OCI-LY7 (cell line): ENCODE measurements around the gene FBF1. TPM values are rescaled to one million over a fixed set of nuclear protein-coding genes. Genes with fewer than 3 reads are reported as not detected.

Experiments used
- BruUV-seq: library from RNA; stranded (reverse); fragments of 400-500 nt; replicated peaks from 2 replicates; lab custom pipeline; 2021; lab: Mats Ljungman, UMichigan
- CTCF ChIA-PET: fragments of 300-600 bp; sonication (Branson Sonifier 250); formaldehyde crosslinking; loops from one replicate; lab custom pipeline; 2022; ENCODE audit warnings: antibody characterized with exemption; ENCODE audit not compliant: unreplicated experiment; lab: Charles Lee
- POLR2A ChIA-PET: fragments of 300-600 bp; sonication (Branson Sonifier 250); formaldehyde crosslinking; loops from one replicate; lab custom pipeline; 2022; ENCODE audit warnings: antibody characterized with exemption; lab: Charles Lee
- DNase-seq: peaks from one replicate; pipeline ENCODE4 v3.0.0-alpha.2; 2015; ENCODE audit warnings: low spot score
- H2AFZ ChIP-seq: fragments of 200-600 bp; sonication (generic), shearing (Covaris generic); 2 replicates; pipeline ENCODE4 v1.6.1; 2014; ENCODE audit warnings: mild to moderate bottlenecking, antibody characterized with exemption, low read length, moderate library complexity
- H3K27ac ChIP-seq: fragments of 200-600 bp; sonication (generic); 2 replicates; pipeline ENCODE4 v1.5.1; 2014; ENCODE audit warnings: mixed run types, low read depth, mild to moderate bottlenecking, moderate library complexity, low read length, inconsistent platforms; ENCODE audit not compliant: poor library complexity, severe bottlenecking
- H3K36me3 ChIP-seq: fragments of 200-600 bp; sonication (generic); 2 replicates; pipeline ENCODE4 v1.6.1; 2014; ENCODE audit warnings: mild to moderate bottlenecking, antibody characterized with exemption, low read length, moderate library complexity, mixed read lengths; ENCODE audit not compliant: insufficient read depth
- H3K4me1 ChIP-seq: fragments of 200-600 bp; sonication (generic); 2 replicates; pipeline ENCODE4 v1.5.1; 2014; ENCODE audit warnings: mild to moderate bottlenecking, low read length; ENCODE audit not compliant: insufficient read depth, poor library complexity, severe bottlenecking
- H3K4me2 ChIP-seq: fragments of 200-600 bp; sonication (generic); 2 replicates; pipeline ENCODE4 v1.6.1; 2014; ENCODE audit warnings: mild to moderate bottlenecking, low read length
- H3K4me3 ChIP-seq: fragments of 200-600 bp; sonication (generic); 2 replicates; pipeline ENCODE4 v1.5.1; 2014; ENCODE audit warnings: mild to moderate bottlenecking, low read depth, low read length; ENCODE audit not compliant: poor library complexity, severe bottlenecking
- H3K79me2 ChIP-seq: fragments of 200-600 bp; sonication (generic); 2 replicates; pipeline ENCODE4 v1.6.1; 2016; ENCODE audit warnings: low read depth, mild to moderate bottlenecking, low read length, moderate library complexity, mixed read lengths; ENCODE audit not compliant: insufficient read depth
- H3K9me2 ChIP-seq: fragments of 200-600 bp; sonication (generic); 2 replicates; pipeline ENCODE4 v1.6.1; 2016; ENCODE audit warnings: mild to moderate bottlenecking, low read length, mixed read lengths; ENCODE audit not compliant: insufficient read depth
- H3K9me3 ChIP-seq: fragments of 200-600 bp; sonication (generic); 2 replicates; pipeline ENCODE4 v1.6.1; 2014; ENCODE audit warnings: mild to moderate bottlenecking, mixed run types, low read length, mixed read lengths
- H4K20me1 ChIP-seq: fragments of 200-600 bp; sonication (generic); 2 replicates; pipeline ENCODE4 v1.6.1; 2014; ENCODE audit warnings: mild to moderate bottlenecking, antibody characterized with exemption, low read length, moderate library complexity, mixed read lengths; ENCODE audit not compliant: insufficient read depth
- CTCF ChIP-seq: fragments of 200-600 bp; sonication (generic); conservative IDR thresholded peaks from 2 replicates; pipeline ENCODE4 v1.5.1; 2014; ENCODE audit warnings: mild to moderate bottlenecking, antibody characterized with exemption, low read length, moderate library complexity, mixed read lengths
- EZH2phosphoT487 ChIP-seq: fragments of 200-600 bp; sonication (generic); IDR thresholded peaks from 2 replicates; pipeline ENCODE4 v1.6.1; 2018; ENCODE audit warnings: low read depth, borderline replicate concordance, mild to moderate bottlenecking, mixed run types, antibody characterized with exemption, low read length, moderate library complexity, mixed read lengths
- intact Hi-C: fragments of 100-400 bp; cut with micrococcal nuclease; formaldehyde crosslinking; loops from one replicate; pipeline ENCODE4 v1.10.0; 2022; ENCODE audit not compliant: unreplicated experiment
- total RNA-seq, 2 experiments: library from RNA; depleted of rRNA in 1 of 2; stranded (reverse); fragments of >200 nt in 1 of 2; shearing (Covaris generic) in 1 of 2; gene quantifications; 2 replicates each; pipeline ENCODE4 v1.2.3, GENCODE V29; 2014 to 2022

The FBF1 gene
- total RNA-seq, 2 experiments from 2014 or later, result 34.6 to 47.9 TPM

GRCh38 chr17:75919611-75920010, 21.2 kb downstream of the FBF1 start:
- ChIA-PET POLR2A (interaction anchor here (0.6 to 1.0 kb wide), 2 partner anchors 10 to 420 kb away, joined by 3 to 5 read pairs; no protein-coding TSS in a partner anchor), CTCF (no interaction called here)
- Histone ChIP-seq H2AFZ (no peak overlapping the region), H3K4me3 (no peak overlapping the region), H4K20me1 (no peaks in the 10 kb centered on the region), H3K79me2 (no peaks in the 10 kb centered on the region), H3K4me1 (no peaks in the 10 kb centered on the region), H3K36me3 (no peaks in the 10 kb centered on the region), H3K9me3 (no peaks in the 10 kb centered on the region), H3K4me2 (no peak overlapping the region), H3K27ac (no peak overlapping the region), H3K9me2 (no peaks in the 10 kb centered on the region)
- intact Hi-C loops, result no loop called here
- TF ChIP-seq EZH2phosphoT487, result no peak
- no peak for TF ChIP-seq CTCF
- no TSS peak for BruUV-seq
- no peak for DNase-seq

- Histone ChIP-seq H3K4me2 (no peak overlapping the region), H3K9me2 (no peaks in the 10 kb centered on the region), H3K36me3 (no peaks in the 10 kb centered on the region), H3K79me2 (no peaks in the 10 kb centered on the region), H3K4me1 (no peaks in the 10 kb centered on the region), H3K27ac (no peak overlapping the region), H2AFZ (no peak overlapping the region), H3K4me3 (no peak overlapping the region), H3K9me3 (no peaks in the 10 kb centered on the region), H4K20me1 (no peaks in the 10 kb centered on the region)
- ChIA-PET CTCF (interaction anchor here (0.6 kb wide), 1 partner anchor 177 kb away, joined by 3 read pairs; no protein-coding TSS in a partner anchor), POLR2A (interaction anchor here (0.6 kb wide), 2 partner anchors 23 to 1396 kb away, joined by 3 to 4 read pairs; partner anchors contain the start of gene FBF1)
- TF ChIP-seq EZH2phosphoT487, result no peak
- TF ChIP-seq CTCF, result no peak
- intact Hi-C loops, result no loop called here
- no TSS peak for BruUV-seq
- DNase-seq, result no peak
Observed at GRCh38 chr17:75917917-75918445, 22.9 kb downstream of the FBF1 start.

GRCh38 chr17:75917141-75917916, 23.5 kb downstream of the FBF1 start:
- Histone ChIP-seq H3K36me3 (no peaks in the 10 kb centered on the region), H3K4me3 (no peak overlapping the region), H3K9me3 (no peaks in the 10 kb centered on the region), H3K4me1 (no peaks in the 10 kb centered on the region), H3K27ac (no peak overlapping the region), H3K4me2 (no peak overlapping the region), H4K20me1 (no peaks in the 10 kb centered on the region), H3K9me2 (no peaks in the 10 kb centered on the region), H3K79me2 (no peaks in the 10 kb centered on the region), H2AFZ (no peak overlapping the region)
- BruUV-seq, result no TSS peak
- DNase-seq, result no peak
- CTCF ChIA-PET, result interaction anchor here (0.6 kb wide), 1 partner anchor 178 kb away, joined by 3 read pairs; no protein-coding TSS in a partner anchor
- no peak for TF ChIP-seq EZH2phosphoT487
- no peak for TF ChIP-seq CTCF
- intact Hi-C loops, result no loop called here
- POLR2A ChIA-PET, result interaction anchor here (0.6 to 1.1 kb wide), 4 partner anchors 10 to 1397 kb away, joined by 3 to 4 read pairs (median 3); partner anchors contain the start of genes ACOX1 and TEN1
